Mesenchymal stem cell (in vitro differentiated cells and primary cell): Measurements from ENCODE around the gene HLCS.

Source experiments
- DNase-seq: peaks from one replicate; pipeline ENCODE4 v3.0.0-alpha.2; 2013
- H2AFZ ChIP-seq: one replicate; pipeline ENCODE4 v1.6.1; 2013; ENCODE audit warnings: low read depth, mild to moderate bottlenecking, control low read depth, inconsistent platforms, low read length, moderate library complexity
- H2AK5ac ChIP-seq: 2 replicates; pipeline ENCODE4 v1.6.1; 2013; ENCODE audit warnings: low read length, moderate library complexity, mild to moderate bottlenecking, inconsistent platforms; ENCODE audit not compliant: severe bottlenecking
- H2BK120ac ChIP-seq: one replicate; pipeline ENCODE4 v1.6.1; 2013; ENCODE audit warnings: low read depth, mild to moderate bottlenecking, inconsistent platforms, low read length, moderate library complexity
- H2BK12ac ChIP-seq, 2 experiments: one replicate each; pipeline ENCODE4 v1.6.1; 2013; ENCODE audit warnings: inconsistent platforms in 2 of 2, low read length in 2 of 2, mild to moderate bottlenecking in 2 of 2, moderate library complexity in 2 of 2, control low read depth in 1 of 2
- H2BK15ac ChIP-seq: one replicate; pipeline ENCODE4 v1.6.1; 2013; ENCODE audit warnings: mild to moderate bottlenecking, low read depth, inconsistent platforms; ENCODE audit not compliant: poor library complexity, severe bottlenecking
- H2BK5ac ChIP-seq: 2 replicates; pipeline ENCODE4 v1.6.1; 2013; ENCODE audit warnings: low read depth, mild to moderate bottlenecking, low read length, control low read depth, inconsistent platforms; ENCODE audit not compliant: poor library complexity, severe bottlenecking
- H3K14ac ChIP-seq, 2 experiments: one replicate each; pipeline ENCODE4 v1.6.1; 2013; ENCODE audit warnings: inconsistent platforms in 2 of 2, low read length in 2 of 2, control low read depth in 1 of 2, mild to moderate bottlenecking in 1 of 2, moderate library complexity in 1 of 2
- H3K18ac ChIP-seq, 2 experiments: one replicate each; pipeline ENCODE4 v1.6.1; 2013; ENCODE audit warnings: inconsistent platforms in 2 of 2, low read length in 2 of 2, control low read depth in 1 of 2, low read depth in 1 of 2, mild to moderate bottlenecking in 1 of 2
- H3K23ac ChIP-seq, 2 experiments: one replicate each; pipeline ENCODE4 v1.6.1; 2013; ENCODE audit warnings: inconsistent platforms in 2 of 2, low read length in 2 of 2, mild to moderate bottlenecking in 2 of 2, moderate library complexity in 2 of 2, control low read depth in 1 of 2
- H3K27ac ChIP-seq: 2 replicates; pipeline ENCODE4 v1.5.1; 2013; ENCODE audit warnings: mild to moderate bottlenecking, moderate library complexity, low read length, control low read depth, inconsistent platforms; ENCODE audit not compliant: poor library complexity, severe bottlenecking
- H3K27me3 ChIP-seq, 2 experiments: 2 replicates each; pipeline versions ENCODE4 v1.6.1 to v1.7.0; 2013; ENCODE audit warnings: low read length in 2 of 2, mild to moderate bottlenecking in 2 of 2, moderate library complexity in 2 of 2, control low read depth in 1 of 2, inconsistent platforms in 1 of 2; ENCODE audit not compliant: control insufficient read depth in 1 of 2, insufficient read depth in 1 of 2
- H3K36me3 ChIP-seq, 2 experiments: 2 replicates each; pipeline versions ENCODE4 v1.6.1 to v1.7.0; 2013; ENCODE audit warnings: low read length in 2 of 2, control low read depth in 1 of 2, inconsistent platforms in 1 of 2, low read depth in 1 of 2, mild to moderate bottlenecking in 1 of 2; ENCODE audit not compliant: insufficient read depth in 2 of 2, control insufficient read depth in 1 of 2
- H3K4ac ChIP-seq, 2 experiments: one replicate each; pipeline ENCODE4 v1.6.1; 2013; ENCODE audit warnings: inconsistent platforms in 2 of 2, low read length in 2 of 2, mild to moderate bottlenecking in 2 of 2, moderate library complexity in 2 of 2, control low read depth in 1 of 2, low read depth in 1 of 2
- H3K4me1 ChIP-seq: 2 replicates; pipeline ENCODE4 v1.6.1; 2013; ENCODE audit warnings: low read depth, low read length, control low read depth; ENCODE audit not compliant: control insufficient read depth, insufficient read depth
- H3K4me2 ChIP-seq: 2 replicates; pipeline ENCODE4 v1.6.1; 2013; ENCODE audit warnings: low read length, mild to moderate bottlenecking, inconsistent platforms; ENCODE audit not compliant: poor library complexity, severe bottlenecking
- H3K4me3 ChIP-seq, 2 experiments: 2 replicates each; pipeline versions ENCODE4 v1.5.1 to v1.7.0; 2013; ENCODE audit warnings: low read length in 2 of 2, mild to moderate bottlenecking in 2 of 2, control low read depth in 1 of 2, low read depth in 1 of 2; ENCODE audit not compliant: insufficient read depth in 1 of 2
- H3K79me1 ChIP-seq: replicated peaks from 2 replicates; pipeline ENCODE4 v1.6.1; 2013; ENCODE audit warnings: mild to moderate bottlenecking, control low read depth, low read length, inconsistent platforms; ENCODE audit not compliant: poor library complexity, severe bottlenecking
- H3K9ac ChIP-seq: 2 replicates; pipeline ENCODE4 v1.7.0; 2013; ENCODE audit warnings: mild to moderate bottlenecking, low read length, moderate library complexity
- H3K9me3 ChIP-seq: 2 replicates; pipeline ENCODE4 v1.7.0; 2013; ENCODE audit warnings: mild to moderate bottlenecking, low read length; ENCODE audit not compliant: control insufficient read depth
- H4K8ac ChIP-seq: one replicate; pipeline ENCODE4 v1.6.1; 2013; ENCODE audit warnings: inconsistent platforms, mild to moderate bottlenecking, low read length, moderate library complexity
- H4K91ac ChIP-seq: one replicate; pipeline ENCODE4 v1.6.1; 2013; ENCODE audit warnings: mild to moderate bottlenecking, low read length, inconsistent platforms
- WGBS: methylation state at CpG from one replicate; pipeline ENCODE4 v1.1.7; 2013; ENCODE audit warnings: mixed read lengths; 5-methylcytosine and 5-hydroxymethylcytosine counted together

Gene HLCS

GRCh38 chr21:36873513-36873912 is 93.0 kb downstream of the HLCS start:
- Histone ChIP-seq H3K23ac (no peak overlapping the region), H2BK5ac (no peak overlapping the region), H3K4me1 (no peaks in the 10 kb centered on the region), H4K8ac (no peak overlapping the region), H3K36me3 (peaks cover 0 to 8% of the 10 kb centered on the region in 2 experiments), H2AK5ac (no peak overlapping the region), H2BK12ac (no peak overlapping the region), H3K18ac (no peak overlapping the region), H3K9me3 (peaks cover 21% of the 10 kb centered on the region), H2BK15ac (no peak overlapping the region), H3K79me1 (peaks cover 8% of the 10 kb centered on the region), H3K9ac (no peak overlapping the region), H3K4ac (no peak overlapping the region), H3K4me2 (no peak overlapping the region), H3K27ac (no peak overlapping the region), H4K91ac (no peak overlapping the region), H2BK120ac (no peak overlapping the region), H3K14ac (no peak overlapping the region), H2AFZ (no peak overlapping the region), H3K4me3 (no peak overlapping the region), H3K27me3 (no peaks in the 10 kb centered on the region)
- no CpG with 5 or more reads among the region's 1 CpG for WGBS
- no peak for DNase-seq

- H4K8ac ChIP-seq = no peak overlapping the region
- no peak overlapping the region for H3K4me2 ChIP-seq
- no peaks in the 10 kb centered on the region for H3K9me3 ChIP-seq
- no peak overlapping the region for H3K14ac ChIP-seq
- no peak overlapping the region for H2AFZ ChIP-seq
- no peak overlapping the region for H2BK15ac ChIP-seq
- 87% methylated on average over 2 of the region's 4 CpGs for WGBS
- DNase-seq = no peak
- peaks cover 7% of the 10 kb centered on the region for H3K4me1 ChIP-seq
- no peak overlapping the region for H3K4me3 ChIP-seq
- no peak overlapping the region for H2BK120ac ChIP-seq
- H2BK12ac ChIP-seq = no peak overlapping the region
- H3K23ac ChIP-seq = no peak overlapping the region
- peaks cover 6% of the 10 kb centered on the region for H3K79me1 ChIP-seq
- H3K4ac ChIP-seq = no peak overlapping the region
- H3K9ac ChIP-seq = no peak overlapping the region
- H2AK5ac ChIP-seq = no peak overlapping the region
- H3K36me3 ChIP-seq = no peaks in the 10 kb centered on the region
- H3K27ac ChIP-seq = no peak overlapping the region
- H4K91ac ChIP-seq = no peak overlapping the region
- no peak overlapping the region for H2BK5ac ChIP-seq
- H3K18ac ChIP-seq = no peak overlapping the region
- H3K27me3 ChIP-seq = no peaks in the 10 kb centered on the region
Measured at GRCh38 chr21:36867291-36867905, 99.1 kb downstream of the HLCS start.

GRCh38 chr21:36866419-36866818 is 100.0 kb downstream of the HLCS start:
- H3K23ac ChIP-seq = no peak overlapping the region
- H2BK5ac ChIP-seq = no peak overlapping the region
- H2BK15ac ChIP-seq = no peak overlapping the region
- WGBS = 92% methylated on average over 5 of the region's 5 CpGs
- peaks cover 6% of the 10 kb centered on the region for H3K79me1 ChIP-seq
- H3K9ac ChIP-seq = no peak overlapping the region
- no peak overlapping the region for H2AFZ ChIP-seq
- no peak overlapping the region for H3K18ac ChIP-seq
- no peak overlapping the region for H3K27ac ChIP-seq
- H3K4me3 ChIP-seq = no peak overlapping the region
- no peak overlapping the region for H3K4me2 ChIP-seq
- H2BK120ac ChIP-seq = no peak overlapping the region
- H3K36me3 ChIP-seq = no peaks in the 10 kb centered on the region
- H3K4me1 ChIP-seq = peaks cover 7% of the 10 kb centered on the region
- no peak overlapping the region for H2AK5ac ChIP-seq
- no peak overlapping the region for H4K8ac ChIP-seq
- no peak overlapping the region for H2BK12ac ChIP-seq
- H3K4ac ChIP-seq = no peak overlapping the region
- H3K14ac ChIP-seq = no peak overlapping the region
- no peak overlapping the region for H4K91ac ChIP-seq
- DNase-seq = no peak
- no peaks in the 10 kb centered on the region for H3K9me3 ChIP-seq
- H3K27me3 ChIP-seq = no peaks in the 10 kb centered on the region

GRCh38 chr21:36864974-36865373 is 101.5 kb downstream of the HLCS start:
- H3K79me1 ChIP-seq = peaks cover 3% of the 10 kb centered on the region
- H3K36me3 ChIP-seq = no peaks in the 10 kb centered on the region
- no peak overlapping the region for H2AFZ ChIP-seq
- H4K91ac ChIP-seq = no peak overlapping the region
- no peak overlapping the region for H2BK5ac ChIP-seq
- peaks cover 12% of the 10 kb centered on the region for H3K4me1 ChIP-seq
- H3K23ac ChIP-seq = no peak overlapping the region
- H3K27me3 ChIP-seq = no peaks in the 10 kb centered on the region
- H2AK5ac ChIP-seq = peak overlapping the region; percentile 80
- H3K4ac ChIP-seq = no peak overlapping the region
- WGBS = 86% methylated on average over 8 of the region's 10 CpGs
- DNase-seq = no peak
- no peak overlapping the region for H3K4me2 ChIP-seq
- H2BK12ac ChIP-seq = no peak overlapping the region
- H3K9ac ChIP-seq = no peak overlapping the region
- H3K14ac ChIP-seq = no peak overlapping the region
- H3K18ac ChIP-seq = no peak overlapping the region
- H4K8ac ChIP-seq = no peak overlapping the region
- no peak overlapping the region for H2BK15ac ChIP-seq
- H3K4me3 ChIP-seq = no peak overlapping the region
- peak overlapping the region; percentile 59 for H2BK120ac ChIP-seq
- peak overlapping the region; percentile 58 for H3K27ac ChIP-seq
- H3K9me3 ChIP-seq = no peaks in the 10 kb centered on the region
